ENCODE results near the gene FBXL7.

The FBXL7 gene

DNA sequence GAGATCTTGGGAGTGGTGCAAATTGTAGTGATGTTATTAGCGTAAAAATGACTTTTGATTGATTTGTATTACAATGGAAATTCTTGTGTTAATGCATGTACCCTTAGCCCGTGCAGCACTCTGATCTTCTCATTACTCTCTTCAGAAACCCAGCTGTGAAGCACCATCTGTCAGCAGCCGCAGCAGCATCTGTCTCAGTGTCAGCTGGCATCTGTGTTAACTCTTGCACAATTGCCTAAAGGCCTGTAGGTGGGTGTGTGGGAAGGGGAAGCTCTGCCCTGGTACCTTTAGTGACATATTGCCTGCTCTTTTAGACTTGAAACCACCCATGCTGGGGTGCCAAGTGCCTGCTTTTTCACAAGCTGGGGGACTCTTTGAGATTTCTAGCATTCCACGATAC, 101.3 kb downstream of the FBXL7 start:
- H3K27me3 ChIP-seq (ENCODE audit: insufficient read depth, low read length) = no peaks in the 10 kb centered on the region
- H3K4me3 ChIP-seq (ENCODE audit: low read length) = no peak overlapping the region
- H3K36me3 ChIP-seq (ENCODE audit: insufficient read depth, low read length) = no peaks in the 10 kb centered on the region

GRCh38 chr5:15601853-15602252, 101.9 kb downstream of the FBXL7 start:
- Histone ChIP-seq H3K4me1 (ENCODE audit: insufficient read depth, low read length) (no peaks in the 10 kb centered on the region), H3K36me3 (ENCODE audit: insufficient read depth, low read length) (no peaks in the 10 kb centered on the region), H2AFZ (ENCODE audit: low read depth, low read length) (no peak overlapping the region), H3K27me3 (ENCODE audit: insufficient read depth, low read length) (no peaks in the 10 kb centered on the region), H3K4me3 (ENCODE audit: low read length) (no peak overlapping the region), H3K9me3 (ENCODE audit: low read length) (no peaks in the 10 kb centered on the region)

More for the DNA sequence above, 101.3 kb downstream of the FBXL7 start:
- Histone ChIP-seq H3K9me3 (ENCODE audit: low read length) (no peaks in the 10 kb centered on the region), H3K4me1 (ENCODE audit: insufficient read depth, low read length) (no peaks in the 10 kb centered on the region), H2AFZ (ENCODE audit: low read depth, low read length) (no peak overlapping the region)

DNA sequence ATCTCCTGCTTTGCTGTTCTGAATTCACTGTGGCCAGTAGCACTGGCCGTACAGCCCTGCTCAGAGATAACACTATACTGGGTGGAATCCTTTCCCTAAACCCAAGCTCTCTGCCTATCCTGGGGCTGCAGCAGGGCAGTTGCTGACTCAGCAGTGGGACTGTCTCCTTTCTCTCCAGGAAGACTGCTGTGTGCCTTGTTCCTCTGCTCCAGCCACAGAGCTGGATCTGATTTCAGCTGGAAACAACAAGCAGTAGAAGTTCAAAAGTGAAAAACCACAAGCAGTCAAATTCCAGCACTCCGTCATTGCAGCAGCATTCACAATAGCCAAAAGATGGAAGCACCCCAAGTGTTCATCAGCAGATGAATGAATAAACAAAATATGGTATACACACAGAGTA, 105.0 kb downstream of the FBXL7 start:
- Histone ChIP-seq H3K9me3 (ENCODE audit: low read length) (no peaks in the 10 kb centered on the region), H2AFZ (ENCODE audit: low read depth, low read length) (no peak overlapping the region)

DNA sequence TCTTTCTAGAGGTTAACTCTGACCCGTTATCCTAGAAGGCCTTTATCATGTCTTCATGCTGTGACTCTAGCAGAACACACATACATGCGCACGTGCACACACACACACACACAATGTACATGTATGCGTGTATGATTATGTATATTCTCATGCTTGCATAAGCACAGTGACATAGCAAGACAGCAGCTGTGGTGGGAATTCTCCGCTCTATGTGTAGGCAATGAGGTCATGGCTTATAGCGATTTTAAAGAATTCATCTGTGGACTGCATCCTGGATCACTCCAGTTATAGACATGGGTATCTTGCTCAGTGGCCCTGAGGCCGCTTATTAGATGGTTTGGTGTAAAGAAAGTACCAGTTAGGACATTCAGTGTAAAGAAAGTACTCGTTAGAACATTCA, 106.2 kb downstream of the FBXL7 start:
- no peaks in the 10 kb centered on the region for H3K27me3 ChIP-seq (ENCODE audit: insufficient read depth, low read length)
- H3K36me3 ChIP-seq (ENCODE audit: insufficient read depth, low read length) = no peaks in the 10 kb centered on the region
- H3K4me3 ChIP-seq (ENCODE audit: low read length) = no peak overlapping the region
- H3K9me3 ChIP-seq (ENCODE audit: low read length) = no peaks in the 10 kb centered on the region
- H2AFZ ChIP-seq (ENCODE audit: low read depth, low read length) = no peak overlapping the region
- no peaks in the 10 kb centered on the region for H3K4me1 ChIP-seq (ENCODE audit: insufficient read depth, low read length)

More for the DNA sequence above, 105.0 kb downstream of the FBXL7 start:
- H3K36me3 ChIP-seq (ENCODE audit: insufficient read depth, low read length) = no peaks in the 10 kb centered on the region
- no peak overlapping the region for H3K4me3 ChIP-seq (ENCODE audit: low read length)
- H3K27me3 ChIP-seq (ENCODE audit: insufficient read depth, low read length) = no peaks in the 10 kb centered on the region
- H3K4me1 ChIP-seq (ENCODE audit: insufficient read depth, low read length) = no peaks in the 10 kb centered on the region

- Histone ChIP-seq H3K4me3 (ENCODE audit: low read length) (no peak overlapping the region), H3K4me1 (ENCODE audit: insufficient read depth, low read length) (no peaks in the 10 kb centered on the region), H3K36me3 (ENCODE audit: insufficient read depth, low read length) (no peaks in the 10 kb centered on the region), H3K9me3 (ENCODE audit: low read length) (no peaks in the 10 kb centered on the region), H2AFZ (ENCODE audit: low read depth, low read length) (no peak overlapping the region), H3K27me3 (ENCODE audit: insufficient read depth, low read length) (no peaks in the 10 kb centered on the region)
Observed at GRCh38 chr5:15607076-15607475, 107.1 kb downstream of the FBXL7 start.

- Histone ChIP-seq H3K4me1 (ENCODE audit: insufficient read depth, low read length) (no peaks in the 10 kb centered on the region), H3K36me3 (ENCODE audit: insufficient read depth, low read length) (no peaks in the 10 kb centered on the region), H2AFZ (ENCODE audit: low read depth, low read length) (no peak overlapping the region), H3K27me3 (ENCODE audit: insufficient read depth, low read length) (no peaks in the 10 kb centered on the region), H3K9me3 (ENCODE audit: low read length) (no peaks in the 10 kb centered on the region), H3K4me3 (ENCODE audit: low read length) (no peak overlapping the region)
Observed at GRCh38 chr5:15609076-15609725, 109.2 kb downstream of the FBXL7 start.

GRCh38 chr5:15610216-15610615, 110.2 kb downstream of the FBXL7 start:
- Histone ChIP-seq H3K36me3 (ENCODE audit: insufficient read depth, low read length) (no peaks in the 10 kb centered on the region), H2AFZ (ENCODE audit: low read depth, low read length) (no peak overlapping the region), H3K4me1 (ENCODE audit: insufficient read depth, low read length) (no peaks in the 10 kb centered on the region), H3K4me3 (ENCODE audit: low read length) (no peak overlapping the region), H3K9me3 (ENCODE audit: low read length) (no peaks in the 10 kb centered on the region), H3K27me3 (ENCODE audit: insufficient read depth, low read length) (no peaks in the 10 kb centered on the region)

- no peaks in the 10 kb centered on the region for H3K9me3 ChIP-seq (ENCODE audit: low read length)
- H3K4me1 ChIP-seq (ENCODE audit: insufficient read depth, low read length) = no peaks in the 10 kb centered on the region
- H3K36me3 ChIP-seq (ENCODE audit: insufficient read depth, low read length) = no peaks in the 10 kb centered on the region
- no peaks in the 10 kb centered on the region for H3K27me3 ChIP-seq (ENCODE audit: insufficient read depth, low read length)
- no peak overlapping the region for H2AFZ ChIP-seq (ENCODE audit: low read depth, low read length)
- H3K4me3 ChIP-seq (ENCODE audit: low read length) = no peak overlapping the region
Observed at GRCh38 chr5:15611008-15611407, 111.0 kb downstream of the FBXL7 start.

DNA sequence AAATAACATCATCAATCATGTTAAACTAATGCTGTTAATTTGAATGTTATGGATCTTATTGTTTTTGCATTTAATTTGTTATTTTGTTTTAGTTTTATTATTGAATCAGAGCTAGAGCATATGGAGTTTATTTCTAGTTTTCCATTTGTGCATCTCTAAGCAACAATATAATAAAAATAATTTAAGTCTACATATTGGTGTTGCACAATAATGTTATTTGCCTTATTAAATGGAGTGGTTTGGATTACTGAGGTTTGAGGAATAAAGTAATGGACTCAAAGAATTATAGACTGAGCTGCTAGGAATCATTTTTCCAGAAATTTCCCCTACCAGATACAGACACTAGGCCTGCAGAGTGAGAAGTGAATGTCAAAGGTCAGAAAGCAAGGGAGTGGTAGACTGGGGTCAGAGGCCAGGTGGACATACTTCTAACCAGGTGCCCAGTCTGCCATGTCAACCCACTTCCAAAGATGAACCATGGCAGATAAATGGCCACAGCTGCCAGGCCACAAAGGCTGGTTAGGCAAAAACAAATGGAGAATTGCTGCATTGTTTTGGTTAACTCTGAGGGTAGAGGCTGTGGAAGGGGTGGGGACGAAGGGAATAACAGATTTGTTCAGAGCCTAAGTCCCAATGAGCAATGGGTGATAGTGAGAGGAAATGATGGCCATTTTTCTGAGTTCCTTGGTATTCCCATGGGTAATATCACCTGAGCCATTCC, 113.1 kb downstream of the FBXL7 start:
- no peak overlapping the region for H2AFZ ChIP-seq (ENCODE audit: low read depth, low read length)
- H3K36me3 ChIP-seq (ENCODE audit: insufficient read depth, low read length) = no peaks in the 10 kb centered on the region
- H3K4me1 ChIP-seq (ENCODE audit: insufficient read depth, low read length) = no peaks in the 10 kb centered on the region
- no peaks in the 10 kb centered on the region for H3K27me3 ChIP-seq (ENCODE audit: insufficient read depth, low read length)
- H3K4me3 ChIP-seq (ENCODE audit: low read length) = no peak overlapping the region
- no peaks in the 10 kb centered on the region for H3K9me3 ChIP-seq (ENCODE audit: low read length)

DNA sequence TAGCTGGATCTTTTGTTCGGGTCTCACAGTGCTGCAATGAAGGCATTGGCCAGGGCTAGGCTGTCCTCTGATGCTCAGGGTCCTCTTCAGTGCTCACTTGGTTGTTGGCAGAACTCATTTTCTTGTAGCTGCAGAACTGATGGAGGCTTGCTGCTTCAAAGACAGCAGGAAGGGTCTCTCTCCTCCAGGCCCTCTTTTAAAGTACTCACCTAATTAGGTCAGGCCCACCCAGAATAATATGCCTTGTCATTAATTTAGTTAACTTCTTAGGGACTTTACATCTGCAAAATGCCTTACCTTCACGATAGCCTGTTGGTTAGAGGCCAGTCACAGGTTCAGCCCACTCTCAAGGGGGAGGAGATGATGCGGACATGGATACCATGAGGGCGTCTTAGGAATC, 114.7 kb downstream of the FBXL7 start:
- no peaks in the 10 kb centered on the region for H3K9me3 ChIP-seq (ENCODE audit: low read length)
- no peaks in the 10 kb centered on the region for H3K36me3 ChIP-seq (ENCODE audit: insufficient read depth, low read length)
- peaks cover 3% of the 10 kb centered on the region for H3K4me1 ChIP-seq (ENCODE audit: insufficient read depth, low read length)
- no peak overlapping the region for H3K4me3 ChIP-seq (ENCODE audit: low read length)
- H3K27me3 ChIP-seq (ENCODE audit: insufficient read depth, low read length) = no peaks in the 10 kb centered on the region
- no peak overlapping the region for H2AFZ ChIP-seq (ENCODE audit: low read depth, low read length)

- no peaks in the 10 kb centered on the region for H3K9me3 ChIP-seq (ENCODE audit: low read length)
- no peaks in the 10 kb centered on the region for H3K27me3 ChIP-seq (ENCODE audit: insufficient read depth, low read length)
- H3K4me3 ChIP-seq (ENCODE audit: low read length) = no peak overlapping the region
- peaks cover 3% of the 10 kb centered on the region for H3K4me1 ChIP-seq (ENCODE audit: insufficient read depth, low read length)
- H2AFZ ChIP-seq (ENCODE audit: low read depth, low read length) = no peak overlapping the region
- no peaks in the 10 kb centered on the region for H3K36me3 ChIP-seq (ENCODE audit: insufficient read depth, low read length)
Observed at GRCh38 chr5:15615859-15616258, 115.9 kb downstream of the FBXL7 start.

DNA sequence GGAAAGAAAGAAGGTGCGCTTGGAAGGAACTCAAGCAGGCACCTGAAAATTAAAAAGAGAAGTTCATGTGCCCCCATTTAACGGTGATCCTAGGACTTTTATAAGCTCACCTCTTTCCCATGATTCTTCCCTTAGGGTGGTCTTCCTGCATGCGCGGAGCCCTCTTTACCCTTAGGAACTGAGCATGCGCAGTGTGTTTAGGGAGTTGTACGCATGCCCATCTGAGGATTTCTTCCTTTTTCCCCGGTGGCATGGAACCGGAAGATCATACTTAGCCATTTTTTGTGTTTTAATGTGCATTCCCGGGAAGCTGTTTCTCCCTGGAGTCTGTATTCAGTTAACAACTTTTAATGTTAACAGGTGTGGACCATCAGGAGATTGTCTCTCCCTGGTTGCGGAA, 119.0 kb downstream of the FBXL7 start:
- peaks cover 3% of the 10 kb centered on the region for H3K4me1 ChIP-seq (ENCODE audit: insufficient read depth, low read length)
- no peaks in the 10 kb centered on the region for H3K27me3 ChIP-seq (ENCODE audit: insufficient read depth, low read length)
- no peak overlapping the region for H3K4me3 ChIP-seq (ENCODE audit: low read length)
- H3K9me3 ChIP-seq (ENCODE audit: low read length) = no peaks in the 10 kb centered on the region
- no peaks in the 10 kb centered on the region for H3K36me3 ChIP-seq (ENCODE audit: insufficient read depth, low read length)
- no peak overlapping the region for H2AFZ ChIP-seq (ENCODE audit: low read depth, low read length)

GRCh38 chr5:15620501-15620900, 120.5 kb downstream of the FBXL7 start:
- H3K4me3 ChIP-seq (ENCODE audit: low read length) = no peak overlapping the region
- no peaks in the 10 kb centered on the region for H3K27me3 ChIP-seq (ENCODE audit: insufficient read depth, low read length)
- no peaks in the 10 kb centered on the region for H3K36me3 ChIP-seq (ENCODE audit: insufficient read depth, low read length)
- H3K9me3 ChIP-seq (ENCODE audit: low read length) = no peaks in the 10 kb centered on the region
- no peak overlapping the region for H2AFZ ChIP-seq (ENCODE audit: low read depth, low read length)
- peaks cover 3% of the 10 kb centered on the region for H3K4me1 ChIP-seq (ENCODE audit: insufficient read depth, low read length)

- H3K27me3 ChIP-seq (ENCODE audit: insufficient read depth, low read length) = no peaks in the 10 kb centered on the region
- no peak overlapping the region for H2AFZ ChIP-seq (ENCODE audit: low read depth, low read length)
- H3K4me3 ChIP-seq (ENCODE audit: low read length) = no peak overlapping the region
- H3K9me3 ChIP-seq (ENCODE audit: low read length) = no peaks in the 10 kb centered on the region
- peaks cover 3% of the 10 kb centered on the region for H3K4me1 ChIP-seq (ENCODE audit: insufficient read depth, low read length)
- no peaks in the 10 kb centered on the region for H3K36me3 ChIP-seq (ENCODE audit: insufficient read depth, low read length)
Observed at GRCh38 chr5:15621094-15621493, 121.1 kb downstream of the FBXL7 start.
